Liver (tissue), 9 donors: ENCODE data around the gene HLA-A. TPM values are rescaled to one million over a fixed set of nuclear protein-coding genes. Genes with fewer than 3 reads are reported as not detected.

Experiments
- DNase-seq: peaks from one replicate; pipeline ENCODE4 v3.0.0-alpha.2; 2017; ENCODE audit warnings: low spot score
- H3K27ac ChIP-seq, 2 donors: one replicate each; pipeline ENCODE4 v1.7.0; 2013; ENCODE audit warnings: inconsistent platforms in 2 of 2, low read length in 2 of 2, control low read depth in 1 of 2, low read depth in 1 of 2, mild to moderate bottlenecking in 1 of 2
- H3K27me3 ChIP-seq, 4 donors: one replicate each; pipeline versions ENCODE4 v1.6.1 to v1.7.0; 2013; ENCODE audit warnings: low read length in 3 of 4, inconsistent platforms in 1 of 4, mild to moderate bottlenecking in 1 of 4, moderate library complexity in 1 of 4; ENCODE audit not compliant: control insufficient read depth in 4 of 4, insufficient read depth in 4 of 4
- H3K36me3 ChIP-seq, 4 donors: one replicate each; pipeline versions ENCODE4 v1.6.1 to v1.7.0; 2013; ENCODE audit warnings: low read length in 3 of 4, mild to moderate bottlenecking in 3 of 4, low read depth in 1 of 4, moderate library complexity in 1 of 4; ENCODE audit not compliant: control insufficient read depth in 4 of 4, insufficient read depth in 3 of 4
- H3K4me1 ChIP-seq, 4 donors: one replicate each; pipeline versions ENCODE4 v1.6.1 to v1.7.0; 2013; ENCODE audit warnings: low read length in 3 of 4, mild to moderate bottlenecking in 3 of 4, moderate library complexity in 1 of 4; ENCODE audit not compliant: control insufficient read depth in 4 of 4, insufficient read depth in 4 of 4
- H3K4me3 ChIP-seq, 3 donors: one replicate each; pipeline versions ENCODE4 v1.6.1 to v1.7.0; 2013; ENCODE audit warnings: low read length in 3 of 3, control low read depth in 1 of 3, low read depth in 1 of 3, mild to moderate bottlenecking in 1 of 3
- H3K9ac ChIP-seq, 2 donors: one replicate each; pipeline ENCODE4 v1.7.0; 2013; ENCODE audit warnings: low read length in 2 of 2, mild to moderate bottlenecking in 2 of 2, moderate library complexity in 2 of 2, control low read depth in 1 of 2, low read depth in 1 of 2
- H3K9me3 ChIP-seq, 4 donors: one replicate each; pipeline versions ENCODE4 v1.6.1 to v1.7.0; 2013; ENCODE audit warnings: low read length in 3 of 4; ENCODE audit not compliant: control insufficient read depth in 4 of 4
- ATF3 ChIP-seq: IDR thresholded peaks from 2 replicates; pipeline ENCODE4 v1.6.1; 2016; ENCODE audit warnings: antibody characterized with exemption
- CTCF ChIP-seq: fragments of 150-350 bp; IDR thresholded peaks from 2 replicates; pipeline ENCODE4 v1.5.1; 2017; ENCODE audit warnings: improper control_type of control experiment, low read depth, low read length; ENCODE audit not compliant: missing input control
- EGR1 ChIP-seq, 2 donors: IDR thresholded peaks; 2 replicates each; pipeline ENCODE4 v1.6.1; 2016 to 2018; ENCODE audit warnings: antibody characterized with exemption in 2 of 2, low read depth in 2 of 2
- FOXA1 ChIP-seq: IDR thresholded peaks from 2 replicates; pipeline ENCODE4 v1.6.1; 2016; ENCODE audit warnings: antibody characterized with exemption
- FOXA2 ChIP-seq: IDR thresholded peaks from 2 replicates; pipeline ENCODE4 v1.6.1; 2016; ENCODE audit warnings: antibody characterized with exemption
- GABPA ChIP-seq, 2 donors: IDR thresholded peaks in 1 of 2; conservative IDR thresholded peaks in 1 of 2; 2 replicates each; pipeline ENCODE4 v1.6.1; 2016; ENCODE audit warnings: antibody characterized with exemption in 2 of 2, mild to moderate bottlenecking in 1 of 2, moderate library complexity in 1 of 2
- HNF4A ChIP-seq, 2 donors: conservative IDR thresholded peaks; 2 replicates each; pipeline ENCODE4 v1.6.1; 2016; ENCODE audit warnings: antibody characterized with exemption in 2 of 2, mild to moderate bottlenecking in 2 of 2
- HNF4G ChIP-seq: IDR thresholded peaks from 2 replicates; pipeline ENCODE4 v1.6.1; 2016; ENCODE audit warnings: antibody characterized with exemption
- JUND ChIP-seq, 2 donors: IDR thresholded peaks; 2 replicates each; pipeline ENCODE4 v1.6.1; 2016; ENCODE audit warnings: antibody characterized with exemption in 2 of 2
- MAX ChIP-seq: IDR thresholded peaks from 2 replicates; pipeline ENCODE4 v1.6.1; 2016; ENCODE audit warnings: antibody characterized with exemption
- NR2F2 ChIP-seq: IDR thresholded peaks from 2 replicates; pipeline ENCODE4 v1.6.1; 2016; ENCODE audit warnings: antibody characterized with exemption
- RAD21 ChIP-seq, 2 donors: IDR thresholded peaks; 2 replicates each; pipeline ENCODE4 v1.6.1; 2016; ENCODE audit warnings: antibody characterized with exemption in 2 of 2, mild to moderate bottlenecking in 2 of 2
- REST ChIP-seq: IDR thresholded peaks from 2 replicates; pipeline ENCODE4 v1.6.1; 2016; ENCODE audit warnings: antibody characterized with exemption, mild to moderate bottlenecking
- RXRA ChIP-seq, 2 donors: IDR thresholded peaks; 2 replicates each; pipeline ENCODE4 v1.6.1; 2017 to 2018; ENCODE audit warnings: antibody characterized with exemption in 2 of 2, mild to moderate bottlenecking in 1 of 2
- SP1 ChIP-seq: IDR thresholded peaks from 2 replicates; pipeline ENCODE4 v1.6.1; 2018; ENCODE audit warnings: antibody characterized with exemption, mild to moderate bottlenecking
- TAF1 ChIP-seq: conservative IDR thresholded peaks from 2 replicates; pipeline ENCODE4 v1.6.1; 2016; ENCODE audit warnings: antibody characterized with exemption, mild to moderate bottlenecking
- YY1 ChIP-seq: IDR thresholded peaks from 2 replicates; pipeline ENCODE4 v1.6.1; 2016; ENCODE audit warnings: antibody characterized with exemption, mild to moderate bottlenecking
- ZBTB33 ChIP-seq: IDR thresholded peaks from 2 replicates; pipeline ENCODE4 v1.6.1; 2016; ENCODE audit warnings: antibody characterized with exemption
- WGBS: extraction: QIAGEN DNeasy Blood & Tissue Kit; methylation state at CpG from one replicate; pipeline ENCODE4 v1.1.7; 2013; 5-methylcytosine and 5-hydroxymethylcytosine counted together
- polyA plus RNA-seq, 2 donors: library from polyadenylated mRNA; stranded (reverse) in 1 of 2; unstranded in 1 of 2; fragments of 200-250 nt in 1 of 2; fragments of >200 nt in 1 of 2; fragmentation: Nextera tagmentation in 1 of 2; extraction: Ambion mirVana in 1 of 2; gene quantifications; one replicate each; pipeline versions ENCODE4 v1.2.1 to v1.2.3, GENCODE V29; 2013 to 2015
- total RNA-seq, 2 donors: library from RNA; depleted of rRNA; stranded (reverse); fragments of >200 nt; gene quantifications; one replicate each; pipeline ENCODE4 v1.2.3, GENCODE V29; 2014
- donor health status: healthy.
- donor health status: healthy.
- donor health status: healthy.
- donor health status: healthy.
- donor health status: healthy.

Gene HLA-A
- total and polyA plus RNA-seq, 4 donors: 145 to 321 (median 223) TPM

GRCh38 chr6:29980511-29980910 is 38.2 kb downstream of the HLA-A start:
- peaks cover 2 to 16% (median 9%) of the 10 kb centered on the region in 4 donors for H3K4me1 ChIP-seq
- DNase-seq: no peak
- no peak overlapping the region for H3K9ac ChIP-seq
- no peak overlapping the region for H3K4me3 ChIP-seq
- no peak overlapping the region for H3K27ac ChIP-seq
- no peaks in the 10 kb centered on the region for H3K36me3 ChIP-seq
- WGBS: 87% methylated on average over 10 of the region's 10 CpGs
- H3K9me3 ChIP-seq: no peaks in the 10 kb centered on the region
- no peak for TF ChIP-seq HNF4A (conservative IDR thresholded peaks at IDR 0.05)
- H3K27me3 ChIP-seq: no peaks in the 10 kb centered on the region

GRCh38 chr6:29981211-29981812 is 39.0 kb downstream of the HLA-A start:
- H3K27me3 ChIP-seq: no peaks in the 10 kb centered on the region
- no peak overlapping the region for H3K4me3 ChIP-seq
- DNase-seq: no peak
- no peak overlapping the region for H3K27ac ChIP-seq
- no peaks in the 10 kb centered on the region for H3K36me3 ChIP-seq
- no peak overlapping the region for H3K9ac ChIP-seq
- no peaks in the 10 kb centered on the region for H3K9me3 ChIP-seq
- TF ChIP-seq HNF4G: no peak
- no peak for TF ChIP-seq REST
- TF ChIP-seq ZBTB33: no peak
- TF ChIP-seq FOXA1: no peak
- no peak for TF ChIP-seq GABPA (IDR thresholded peaks at IDR 0.05 in 1 of 2, conservative IDR thresholded peaks at IDR 0.05 in 1 of 2)
- no peak for TF ChIP-seq NR2F2
- no peak for TF ChIP-seq TAF1
- no peak for TF ChIP-seq EGR1 (IDR thresholded peaks at IDR 0.05; ENCODE audit: low read depth in 2 of 2)
- no peak for TF ChIP-seq JUND (IDR thresholded peaks at IDR 0.05)
- no peak for TF ChIP-seq MAX
- TF ChIP-seq ATF3: no peak
- TF ChIP-seq SP1: no peak
- no peak for TF ChIP-seq CTCF
- no peak for TF ChIP-seq YY1
- TF ChIP-seq HNF4A (conservative IDR thresholded peaks at IDR 0.05): no peak
- TF ChIP-seq FOXA2: no peak
- TF ChIP-seq RXRA (IDR thresholded peaks at IDR 0.05): no peak
- no peak for TF ChIP-seq RAD21 (IDR thresholded peaks at IDR 0.05)
- peaks cover 0 to 8% (median 4%) of the 10 kb centered on the region in 4 donors for H3K4me1 ChIP-seq
- WGBS: 66% methylated on average over 8 of the region's 8 CpGs
